ENCODE results near the gene TMEM273. TPM values are rescaled to one million over a fixed set of nuclear protein-coding genes. Genes with fewer than 3 reads are reported as not detected.

The TMEM273 gene
- polyA plus RNA-seq, 1 donor (not counting 4 experiments of a cell fraction or from before 2014, with no cell fraction given), result not detected

- FAIRE-seq (no peak), DNase-seq (ENCODE audit: low read depth, low spot score) (no peak)
- Histone ChIP-seq H3K79me2 (ENCODE audit: control insufficient read depth, insufficient read depth, low read length) (no peaks in the 10 kb centered on the region), H3K36me3 (ENCODE audit: control insufficient read depth in 2 of 2, extremely low read depth in 1 of 2, insufficient read depth in 2 of 2, low read length in 2 of 2) (no peaks in the 10 kb centered on the region), H4K20me1 (ENCODE audit: control insufficient read depth, extremely low read depth, insufficient read depth, low read length) (no peaks in the 10 kb centered on the region), H3K9me3 (ENCODE audit: control insufficient read depth, low read depth, low read length) (no peaks in the 10 kb centered on the region), H3K9ac (ENCODE audit: control insufficient read depth, extremely low read depth, insufficient read depth, low read length) (no peak overlapping the region), H3K9me1 (ENCODE audit: control insufficient read depth, extremely low read depth, insufficient read depth, low read length) (no peaks in the 10 kb centered on the region), H3K4me1 (ENCODE audit: control insufficient read depth, extremely low read depth, insufficient read depth, low read length) (no peaks in the 10 kb centered on the region), H3K27me3 (ENCODE audit: control insufficient read depth, extremely low read depth, insufficient read depth, low read length) (peaks cover 8% of the 10 kb centered on the region), H2AFZ (ENCODE audit: control insufficient read depth, low read length) (no peak overlapping the region), H3K4me2 (ENCODE audit: control insufficient read depth, extremely low read depth, insufficient read depth, low read depth, low read length) (no peak overlapping the region), H3K4me3 (ENCODE audit: control insufficient read depth in 2 of 3, extremely low read depth in 1 of 3, insufficient read depth in 2 of 3, low read depth in 1 of 3, low read length in 3 of 3) (no peak overlapping the region), H3K27ac (ENCODE audit: control insufficient read depth, insufficient read depth, low read length) (no peak overlapping the region)
- TF ChIP-seq CTCF (optimal IDR thresholded peaks at IDR 0.05 in 1 of 3, IDR thresholded peaks at IDR 0.05 in 1 of 3, conservative IDR thresholded peaks at IDR 0.05 in 1 of 3; ENCODE audit: extremely low read depth in 1 of 3, insufficient read depth in 2 of 3, low read length in 3 of 3) (no peak), EZH2 (IDR thresholded peaks at IDR 0.05; ENCODE audit: low read length) (no peak)
- dilution Hi-C loops (cut with MboI; ENCODE audit: extremely low pct_ligation_motif_present, low sequenced_read_pairs), result no loop called here
Observed at GRCh38 chr10:49154641-49155040, 33.5 kb downstream of the TMEM273 start.

- dilution Hi-C loops (cut with MboI; ENCODE audit: extremely low pct_ligation_motif_present, low sequenced_read_pairs), result no loop called here
- no peak for FAIRE-seq
- Histone ChIP-seq H3K79me2 (ENCODE audit: control insufficient read depth, insufficient read depth, low read length) (no peaks in the 10 kb centered on the region), H3K9ac (ENCODE audit: control insufficient read depth, extremely low read depth, insufficient read depth, low read length) (no peak overlapping the region), H3K36me3 (ENCODE audit: control insufficient read depth in 2 of 2, extremely low read depth in 1 of 2, insufficient read depth in 2 of 2, low read length in 2 of 2) (no peaks in the 10 kb centered on the region), H2AFZ (ENCODE audit: control insufficient read depth, low read length) (no peak overlapping the region), H3K27ac (ENCODE audit: control insufficient read depth, insufficient read depth, low read length) (no peak overlapping the region), H3K4me2 (ENCODE audit: control insufficient read depth, extremely low read depth, insufficient read depth, low read depth, low read length) (no peak overlapping the region), H3K9me1 (ENCODE audit: control insufficient read depth, extremely low read depth, insufficient read depth, low read length) (no peaks in the 10 kb centered on the region), H3K27me3 (ENCODE audit: control insufficient read depth, extremely low read depth, insufficient read depth, low read length) (peaks cover 8% of the 10 kb centered on the region), H4K20me1 (ENCODE audit: control insufficient read depth, extremely low read depth, insufficient read depth, low read length) (no peaks in the 10 kb centered on the region), H3K4me1 (ENCODE audit: control insufficient read depth, extremely low read depth, insufficient read depth, low read length) (no peaks in the 10 kb centered on the region), H3K4me3 (ENCODE audit: control insufficient read depth in 2 of 3, extremely low read depth in 1 of 3, insufficient read depth in 2 of 3, low read depth in 1 of 3, low read length in 3 of 3) (no peak overlapping the region), H3K9me3 (ENCODE audit: control insufficient read depth, low read depth, low read length) (no peaks in the 10 kb centered on the region)
- no peak for DNase-seq (ENCODE audit: low read depth, low spot score)
- no peak for TF ChIP-seq CTCF (optimal IDR thresholded peaks at IDR 0.05 in 1 of 3, IDR thresholded peaks at IDR 0.05 in 1 of 3, conservative IDR thresholded peaks at IDR 0.05 in 1 of 3; ENCODE audit: extremely low read depth in 1 of 3, insufficient read depth in 2 of 3, low read length in 3 of 3)
Observed at GRCh38 chr10:49153971-49154370, 34.2 kb downstream of the TMEM273 start.

Data from keratinocyte (primary cell).